ENCODE data around the gene THEMIS.
"Not testable (repeated sequence)": the region's sequence is repeated elsewhere in the genome, so short reads cannot be mapped to it uniquely, and the experiment has no call there.

Gene THEMIS, protein sequence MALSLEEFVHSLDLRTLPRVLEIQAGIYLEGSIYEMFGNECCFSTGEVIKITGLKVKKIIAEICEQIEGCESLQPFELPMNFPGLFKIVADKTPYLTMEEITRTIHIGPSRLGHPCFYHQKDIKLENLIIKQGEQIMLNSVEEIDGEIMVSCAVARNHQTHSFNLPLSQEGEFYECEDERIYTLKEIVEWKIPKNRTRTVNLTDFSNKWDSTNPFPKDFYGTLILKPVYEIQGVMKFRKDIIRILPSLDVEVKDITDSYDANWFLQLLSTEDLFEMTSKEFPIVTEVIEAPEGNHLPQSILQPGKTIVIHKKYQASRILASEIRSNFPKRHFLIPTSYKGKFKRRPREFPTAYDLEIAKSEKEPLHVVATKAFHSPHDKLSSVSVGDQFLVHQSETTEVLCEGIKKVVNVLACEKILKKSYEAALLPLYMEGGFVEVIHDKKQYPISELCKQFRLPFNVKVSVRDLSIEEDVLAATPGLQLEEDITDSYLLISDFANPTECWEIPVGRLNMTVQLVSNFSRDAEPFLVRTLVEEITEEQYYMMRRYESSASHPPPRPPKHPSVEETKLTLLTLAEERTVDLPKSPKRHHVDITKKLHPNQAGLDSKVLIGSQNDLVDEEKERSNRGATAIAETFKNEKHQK

GRCh38 chr6:127900935-127901334 lies at the start of gene THEMIS:
THEMIS (minus strand) TSS chr6:127901058; CDS start chr6:127900932, 126 bp downstream.
- no peak for DNase-seq

GRCh38 chr6:127949251-127949650 lies 48.4 kb upstream of the THEMIS start:
- no peak for DNase-seq

DNA sequence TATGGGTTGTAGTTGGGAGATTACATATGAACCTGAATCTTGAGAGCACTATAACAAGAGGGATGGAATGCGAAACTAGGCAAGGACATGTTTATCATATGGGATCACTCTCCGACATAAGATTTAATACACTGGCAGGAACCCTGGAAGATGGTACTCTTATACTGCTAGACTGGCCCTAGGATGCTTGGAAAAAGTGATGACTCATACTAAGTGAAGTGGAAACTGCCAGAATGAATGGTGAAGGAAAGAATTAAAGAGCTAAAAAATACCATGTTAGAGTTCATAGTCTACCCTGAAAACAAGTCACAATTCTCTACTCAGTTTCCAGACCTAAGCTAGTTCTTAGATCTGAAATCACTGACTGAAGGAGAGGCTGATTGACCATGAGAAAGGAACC lies 45.5 kb upstream of the THEMIS start:
- no peak for DNase-seq

DNA sequence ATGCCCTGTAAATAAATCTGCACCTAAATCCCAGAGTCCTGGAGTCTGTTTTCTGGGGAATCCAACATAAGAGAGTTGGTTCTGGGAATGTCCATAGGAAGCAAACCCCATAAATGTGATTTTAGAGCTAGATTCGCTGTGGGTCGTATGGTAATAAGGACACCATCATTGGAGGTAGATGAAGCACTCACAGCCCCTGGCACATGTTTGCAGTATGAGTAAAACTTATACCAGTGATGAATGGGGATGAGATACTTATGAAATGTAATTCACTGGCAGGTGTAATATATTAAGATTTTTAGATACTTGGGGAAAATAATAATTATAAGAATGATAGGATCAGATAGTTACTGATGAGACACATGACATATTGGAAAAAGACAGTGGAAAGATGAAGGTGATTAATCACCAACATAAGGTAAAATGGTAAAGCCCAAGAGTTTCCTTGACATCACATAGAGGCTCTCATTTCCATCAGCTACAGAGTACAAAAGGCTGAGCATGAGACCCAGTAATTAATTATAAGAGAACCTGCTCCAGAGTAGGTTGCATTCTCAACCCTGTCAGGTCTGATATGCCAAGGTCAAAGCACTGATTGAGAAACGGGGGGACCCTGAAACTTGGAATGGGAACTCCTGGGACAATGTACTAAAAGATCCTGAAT lies 44.7 kb upstream of the THEMIS start:
- DNase-seq: no peak

DNA sequence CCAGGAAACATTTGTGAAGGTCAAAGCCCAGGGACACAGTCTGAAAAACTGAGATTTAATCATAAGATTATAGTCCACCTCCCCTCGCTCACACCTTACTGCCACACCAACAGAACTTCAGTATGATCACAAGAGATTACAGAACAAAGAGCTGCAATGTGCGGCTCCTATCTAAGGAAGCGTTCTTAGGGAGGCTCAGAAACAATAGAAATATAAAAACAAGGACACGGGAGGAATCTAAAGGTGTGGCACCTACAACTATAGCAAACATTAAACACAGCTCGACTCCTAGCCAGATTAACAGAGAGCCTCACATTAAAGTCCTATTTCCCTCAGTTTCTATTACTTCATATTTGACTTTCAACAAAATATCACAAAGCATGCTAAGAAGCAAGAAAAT lies 40.4 kb upstream of the THEMIS start:
- no peak for DNase-seq

DNA sequence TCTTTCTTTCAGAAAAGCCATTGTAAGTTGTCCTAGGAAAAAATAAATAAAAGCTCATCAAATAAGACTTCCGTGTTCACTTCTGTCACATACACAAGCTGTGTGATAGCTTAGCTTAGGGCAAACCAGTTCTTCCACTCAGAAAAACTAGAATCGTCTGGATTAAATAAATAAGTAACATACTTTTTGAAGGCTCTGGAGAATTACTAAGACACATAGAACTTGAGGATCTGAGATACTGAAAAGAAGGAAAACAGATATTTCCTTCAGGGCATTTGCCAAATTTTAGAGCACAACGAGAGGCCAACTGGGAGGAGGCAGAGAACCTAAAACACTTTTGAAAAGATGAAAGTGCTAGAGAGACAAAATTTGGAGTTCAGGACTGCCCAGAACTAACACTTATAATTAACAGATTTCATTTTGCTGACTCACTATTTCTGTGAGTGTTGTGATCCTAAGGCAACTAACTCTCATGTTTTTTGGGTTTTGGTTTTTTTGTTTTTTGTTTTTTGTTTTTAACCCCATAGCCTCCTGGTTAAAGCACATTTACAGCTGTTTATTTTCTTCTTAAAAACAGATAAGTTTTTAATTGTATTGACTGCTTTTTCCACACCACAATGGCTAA lies 38.7 kb upstream of the THEMIS start:
- DNase-seq: no peak

DNA sequence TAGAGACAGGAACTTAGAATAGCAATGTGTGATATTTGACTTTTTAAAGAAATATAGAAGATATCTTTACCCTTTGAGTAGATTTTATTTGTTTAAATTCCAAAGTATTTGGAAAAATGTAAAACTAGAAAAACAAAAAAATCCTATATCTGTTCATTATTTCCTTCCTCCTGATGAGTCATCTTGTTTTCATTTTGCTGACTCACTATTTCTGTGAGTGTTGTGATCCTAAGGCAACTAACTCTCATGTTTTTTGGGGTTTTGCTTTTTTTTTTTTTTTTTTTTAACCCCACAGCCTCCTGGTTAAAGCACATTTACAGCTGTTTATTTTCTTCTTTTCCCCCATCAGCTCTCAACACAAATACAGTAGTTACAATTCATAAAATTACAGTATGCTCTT lies 37.8 kb upstream of the THEMIS start:
- no peak for DNase-seq

DNA sequence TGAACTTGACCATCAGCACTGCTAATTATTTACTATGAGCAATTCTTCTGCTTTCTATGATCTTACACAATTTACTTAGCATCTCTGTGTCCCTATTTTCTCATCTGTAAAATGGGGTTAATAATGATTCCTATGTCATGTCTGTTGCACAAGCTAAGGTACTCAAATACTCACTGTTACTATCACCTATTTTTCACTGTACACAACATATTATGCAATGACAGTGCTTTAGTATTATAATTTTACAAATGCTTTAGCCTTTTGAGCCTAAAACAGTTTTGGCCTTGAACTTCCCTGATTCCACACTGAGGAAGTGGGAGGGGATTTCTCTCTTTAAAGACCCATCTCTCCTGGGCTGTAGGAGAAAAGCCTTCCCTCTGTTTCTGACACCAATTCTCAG lies 36.9 kb upstream of the THEMIS start:
- no peak for DNase-seq

GRCh38 chr6:127937102-127937501 lies 36.2 kb upstream of the THEMIS start:
- DNase-seq: no peak

GRCh38 chr6:127934956-127935355 lies 34.1 kb upstream of the THEMIS start:
- no peak for DNase-seq

GRCh38 chr6:127933852-127934840 lies 33.3 kb upstream of the THEMIS start:
- DNase-seq: no peak

GRCh38 chr6:127933137-127933536 lies 32.3 kb upstream of the THEMIS start:
- DNase-seq: no peak

DNA sequence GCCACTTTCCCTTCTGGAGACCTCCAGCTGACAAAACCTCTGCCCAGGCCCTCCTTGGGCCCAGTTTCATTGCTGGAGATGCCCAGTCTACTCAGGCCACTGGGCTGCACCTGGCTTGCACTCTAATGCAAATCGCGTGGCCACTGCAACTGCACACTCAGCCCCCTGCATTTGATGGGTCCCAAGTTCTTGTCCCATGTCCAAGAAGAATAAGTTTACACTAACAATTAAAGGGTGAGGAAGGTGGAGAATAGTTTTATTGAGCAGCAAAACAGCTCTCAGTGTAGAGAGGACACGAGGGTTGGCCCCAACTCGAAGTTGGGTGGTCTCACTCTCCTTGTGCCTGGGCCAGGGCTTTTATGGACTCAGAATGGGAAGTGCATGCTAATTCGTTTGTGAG lies 31.9 kb upstream of the THEMIS start:
- no peak for DNase-seq

DNA sequence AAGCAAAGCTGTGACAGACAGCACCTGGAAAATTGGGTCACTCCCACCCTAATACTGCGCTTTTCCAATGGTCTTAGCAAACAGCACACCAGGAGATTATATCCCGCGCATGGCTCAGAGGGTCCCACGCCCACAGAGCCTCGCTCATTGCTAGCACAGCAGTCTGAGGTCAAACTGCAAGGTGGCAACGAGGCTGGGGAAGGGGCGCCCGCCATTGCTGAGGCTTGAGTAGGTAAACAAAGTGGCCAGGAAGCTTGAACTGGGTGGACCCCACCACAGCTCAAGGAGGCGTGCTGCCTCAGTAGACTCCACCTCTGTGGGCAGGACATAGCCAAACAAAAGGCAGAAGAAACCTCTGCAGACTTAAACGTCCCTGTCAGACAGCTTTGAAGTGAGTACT lies 25.6 kb upstream of the THEMIS start:
- DNase-seq: not testable (repeated sequence)

GRCh38 chr6:127924440-127924839 lies 23.6 kb upstream of the THEMIS start:
- no peak for DNase-seq

- DNase-seq: no peak
Measured at GRCh38 chr6:127924031-127924430, 23.2 kb upstream of the THEMIS start.

GRCh38 chr6:127923135-127923534 lies 22.3 kb upstream of the THEMIS start:
- DNase-seq: no peak

- DNase-seq: no peak
Measured at GRCh38 chr6:127921982-127922381, 21.1 kb upstream of the THEMIS start.

DNA sequence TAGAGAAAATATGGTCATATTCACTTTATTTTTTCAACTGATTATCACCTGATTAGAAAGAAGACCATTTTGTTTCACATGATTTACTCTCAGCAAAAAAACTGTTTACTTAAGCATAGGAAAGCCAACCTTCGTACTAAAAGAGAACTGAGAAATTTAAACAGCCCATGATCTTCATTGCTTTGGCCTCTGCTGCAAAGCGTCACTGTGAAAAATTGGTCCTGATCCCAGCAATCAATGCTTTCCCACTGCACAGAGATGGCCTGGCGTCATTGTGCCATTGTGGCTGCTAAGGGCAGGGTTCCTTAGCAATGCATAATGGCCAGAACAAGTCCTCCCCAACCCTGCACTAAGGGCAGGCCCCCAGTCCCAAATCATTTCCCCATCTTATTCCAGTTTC lies 19.9 kb upstream of the THEMIS start:
- DNase-seq: no peak

- DNase-seq: no peak
Measured at GRCh38 chr6:127918506-127919427, 17.9 kb upstream of the THEMIS start.

- no peak for DNase-seq
Measured at GRCh38 chr6:127917766-127918165, 16.9 kb upstream of the THEMIS start.
